GM12878 (cell line): ENCODE data around the gene RPS6KL1.

Experiments used
- CTCF ChIP-seq, 3 experiments: IDR thresholded peaks in 2 of 3; conservative IDR thresholded peaks in 1 of 3; 2 replicates each; pipeline ENCODE4 v1.5.1; 2011; ENCODE audit warnings: low read depth in 3 of 3, low read length in 3 of 3, mild to moderate bottlenecking in 3 of 3, control low read depth in 2 of 3, moderate library complexity in 2 of 3, inconsistent platforms in 1 of 3, mixed read lengths in 1 of 3; ENCODE audit not compliant: control insufficient read depth in 2 of 3, insufficient read depth in 1 of 3; ENCODE audit errors: extremely low read depth in 1 of 3
- ETV6 ChIP-seq, 2 experiments: fragments of 450-650 bp in 1 of 2; IDR thresholded peaks in 1 of 2; conservative IDR thresholded peaks in 1 of 2; 2 replicates each; pipeline ENCODE4 v1.6.1; 2014; ENCODE audit warnings: antibody characterized with exemption in 1 of 2, borderline replicate concordance in 1 of 2, low read depth in 1 of 2, mild to moderate bottlenecking in 1 of 2, moderate library complexity in 1 of 2
- EZH2 ChIP-seq: IDR thresholded peaks from 2 replicates; pipeline ENCODE4 v1.6.1; 2012; ENCODE audit warnings: low read depth, mild to moderate bottlenecking, control low read depth, inconsistent platforms, low read length, borderline replicate concordance; ENCODE audit not compliant: control insufficient read depth
- FOXM1 ChIP-seq: IDR thresholded peaks from 2 replicates; pipeline ENCODE4 v1.6.1; 2012; ENCODE audit warnings: low read depth, mild to moderate bottlenecking, inconsistent platforms, low read length, moderate library complexity
- MAX ChIP-seq: IDR thresholded peaks from 2 replicates; pipeline ENCODE4 v1.6.1; 2012; ENCODE audit warnings: low read depth, low read length, improper control_type of control experiment
- PKNOX1 ChIP-seq: fragments of 450-650 bp; IDR thresholded peaks from 2 replicates; pipeline ENCODE4 v1.6.1; 2016; ENCODE audit warnings: mild to moderate bottlenecking
- POLR2A ChIP-seq: IDR thresholded peaks from 2 replicates; pipeline ENCODE4 v1.6.1; 2011; ENCODE audit warnings: low read depth, mild to moderate bottlenecking, low read length
- POLR2AphosphoS5 ChIP-seq: IDR thresholded peaks from 2 replicates; pipeline ENCODE4 v1.6.1; 2011; ENCODE audit warnings: mild to moderate bottlenecking, low read length, inconsistent platforms
- RFX5 ChIP-seq: IDR thresholded peaks from 2 replicates; pipeline ENCODE4 v1.6.1; 2011; ENCODE audit warnings: low read depth, low read length, improper control_type of control experiment
- SIX5 ChIP-seq: IDR thresholded peaks from 2 replicates; pipeline ENCODE4 v1.6.1; 2011; ENCODE audit warnings: mild to moderate bottlenecking, low read depth, low read length, moderate library complexity; ENCODE audit not compliant: severe bottlenecking
- TCF7 ChIP-seq: IDR thresholded peaks from 2 replicates; pipeline ENCODE4 v1.6.1; 2014; ENCODE audit warnings: antibody characterized with exemption, borderline replicate concordance
- TF ChIP-seq, protein P1 (sequence below): IDR thresholded peaks from 2 replicates; pipeline ENCODE4 v1.6.1; 2011; ENCODE audit warnings: mild to moderate bottlenecking, low read depth, low read length, moderate library complexity; ENCODE audit not compliant: insufficient replicate concordance
- TF ChIP-seq, protein P2 (sequence below): IDR thresholded peaks from 2 replicates; pipeline ENCODE4 v1.6.1; 2011; ENCODE audit warnings: borderline replicate concordance, low read depth, mild to moderate bottlenecking, moderate library complexity, mixed read lengths, low read length; ENCODE audit not compliant: insufficient read depth; ENCODE audit errors: extremely low read length
- TF ChIP-seq, protein P3 (sequence below): IDR thresholded peaks from 2 replicates; pipeline ENCODE4 v1.6.1; 2011; ENCODE audit warnings: low read depth, low read length, improper control_type of control experiment, borderline replicate concordance

DNA sequence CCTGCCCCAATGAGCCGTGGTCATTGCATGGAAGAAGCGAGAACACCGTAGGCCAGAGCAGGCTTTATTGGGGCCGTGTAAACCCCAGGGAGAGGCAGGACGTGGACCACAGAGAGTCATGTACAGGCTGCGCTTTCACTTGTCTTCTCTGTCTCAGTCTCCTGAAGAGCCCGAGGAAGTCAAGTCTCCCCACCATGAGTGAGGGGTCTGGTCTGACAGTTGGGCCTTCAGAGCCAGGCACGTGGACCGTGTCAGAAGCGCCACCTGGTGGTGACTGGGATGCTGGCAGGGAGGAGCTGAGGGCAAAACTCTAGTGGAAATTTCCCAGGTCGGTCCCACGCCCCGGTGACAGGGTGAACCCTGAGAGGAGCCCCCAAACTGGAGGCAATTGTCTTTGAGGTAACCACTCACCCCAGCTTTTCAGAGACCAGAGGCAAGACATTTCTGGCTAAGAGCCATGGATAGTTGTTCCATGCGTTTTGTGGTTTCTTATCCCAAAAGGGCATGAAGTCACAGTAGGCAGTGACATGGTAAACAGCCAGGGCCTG, 17.4 kb downstream of the RPS6KL1 start:
- TF ChIP-seq TCF7, result no peak
- no peak; the same call in 1 of the 2 replicates for TF ChIP-seq MAX
- TF ChIP-seq CTCF (IDR thresholded peaks at IDR 0.05 in 2 of 3, conservative IDR thresholded peaks at IDR 0.05 in 1 of 3; ENCODE audit: control insufficient read depth in 2 of 3, extremely low read depth in 1 of 3, insufficient read depth in 1 of 3, low read depth in 3 of 3, low read length in 3 of 3), result peak; percentile 88 to 96 (median 94)
- TF ChIP-seq, protein P1, sequence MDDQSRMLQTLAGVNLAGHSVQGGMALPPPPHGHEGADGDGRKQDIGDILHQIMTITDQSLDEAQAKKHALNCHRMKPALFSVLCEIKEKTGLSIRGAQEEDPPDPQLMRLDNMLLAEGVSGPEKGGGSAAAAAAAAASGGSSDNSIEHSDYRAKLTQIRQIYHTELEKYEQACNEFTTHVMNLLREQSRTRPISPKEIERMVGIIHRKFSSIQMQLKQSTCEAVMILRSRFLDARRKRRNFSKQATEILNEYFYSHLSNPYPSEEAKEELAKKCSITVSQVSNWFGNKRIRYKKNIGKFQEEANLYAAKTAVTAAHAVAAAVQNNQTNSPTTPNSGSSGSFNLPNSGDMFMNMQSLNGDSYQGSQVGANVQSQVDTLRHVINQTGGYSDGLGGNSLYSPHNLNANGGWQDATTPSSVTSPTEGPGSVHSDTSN, result no peak
- TF ChIP-seq, protein P2, sequence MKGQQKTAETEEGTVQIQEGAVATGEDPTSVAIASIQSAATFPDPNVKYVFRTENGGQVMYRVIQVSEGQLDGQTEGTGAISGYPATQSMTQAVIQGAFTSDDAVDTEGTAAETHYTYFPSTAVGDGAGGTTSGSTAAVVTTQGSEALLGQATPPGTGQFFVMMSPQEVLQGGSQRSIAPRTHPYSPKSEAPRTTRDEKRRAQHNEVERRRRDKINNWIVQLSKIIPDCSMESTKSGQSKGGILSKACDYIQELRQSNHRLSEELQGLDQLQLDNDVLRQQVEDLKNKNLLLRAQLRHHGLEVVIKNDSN, result peak; percentile 48
- no peak for TF ChIP-seq FOXM1
- no peak for TF ChIP-seq SIX5
- no peak for TF ChIP-seq EZH2
- TF ChIP-seq, protein P3, sequence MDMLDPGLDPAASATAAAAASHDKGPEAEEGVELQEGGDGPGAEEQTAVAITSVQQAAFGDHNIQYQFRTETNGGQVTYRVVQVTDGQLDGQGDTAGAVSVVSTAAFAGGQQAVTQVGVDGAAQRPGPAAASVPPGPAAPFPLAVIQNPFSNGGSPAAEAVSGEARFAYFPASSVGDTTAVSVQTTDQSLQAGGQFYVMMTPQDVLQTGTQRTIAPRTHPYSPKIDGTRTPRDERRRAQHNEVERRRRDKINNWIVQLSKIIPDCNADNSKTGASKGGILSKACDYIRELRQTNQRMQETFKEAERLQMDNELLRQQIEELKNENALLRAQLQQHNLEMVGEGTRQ, result no peak
- TF ChIP-seq ETV6 (conservative IDR thresholded peaks at IDR 0.05 in 1 of 2, IDR thresholded peaks at IDR 0.05 in 1 of 2; ENCODE audit: borderline replicate concordance in 1 of 2, low read depth in 1 of 2), result no peak
- no peak for TF ChIP-seq POLR2AphosphoS5
- peak; percentile 66; the same call in 1 of the 2 replicates for TF ChIP-seq POLR2A
- TF ChIP-seq PKNOX1, result peak; percentile 34; the same call in 1 of the 2 replicates
- no peak for TF ChIP-seq RFX5
